Urinary bladder (tissue), 4 donors: Measurements from ENCODE around the gene CAB39. TPM values are rescaled to one million over a fixed set of nuclear protein-coding genes. Genes with fewer than 3 reads are reported as not detected.

Experiments used
- DNase-seq: peaks from one replicate; pipeline ENCODE4 v3.0.0-alpha.2; 2015; ENCODE audit errors: extremely low spot score
- H3K27ac ChIP-seq: one replicate; pipeline ENCODE4 v1.5.1; 2013; ENCODE audit warnings: low read depth, mild to moderate bottlenecking, moderate library complexity
- H3K36me3 ChIP-seq: one replicate; pipeline ENCODE4 v1.6.1; 2013; ENCODE audit warnings: mild to moderate bottlenecking, moderate library complexity; ENCODE audit not compliant: insufficient read depth
- H3K4me1 ChIP-seq: one replicate; pipeline ENCODE4 v1.6.1; 2013; ENCODE audit warnings: mild to moderate bottlenecking, moderate library complexity; ENCODE audit not compliant: insufficient read depth
- H3K4me3 ChIP-seq: one replicate; pipeline ENCODE4 v1.5.1; 2013; ENCODE audit warnings: low read depth, low read length
- WGBS: extraction: QIAGEN DNeasy Blood & Tissue Kit; methylation state at CpG from one replicate; pipeline ENCODE4 v1.1.7; 2013; 5-methylcytosine and 5-hydroxymethylcytosine counted together
- polyA plus RNA-seq: library from polyadenylated mRNA; stranded (reverse); fragments of 200-250 nt; gene quantifications from one replicate; pipeline ENCODE4 v1.2.3, GENCODE V29; 2013
- total RNA-seq: library from RNA; depleted of rRNA; stranded (reverse); fragments of >200 nt; gene quantifications from one replicate; pipeline ENCODE4 v1.2.3, GENCODE V29; 2014
- donor health status: healthy with polysubstance abuse.
- donor health status: healthy.

CAB39 gene
- total and polyA plus RNA-seq, 2 donors = 42.9 to 90.5 TPM

DNA sequence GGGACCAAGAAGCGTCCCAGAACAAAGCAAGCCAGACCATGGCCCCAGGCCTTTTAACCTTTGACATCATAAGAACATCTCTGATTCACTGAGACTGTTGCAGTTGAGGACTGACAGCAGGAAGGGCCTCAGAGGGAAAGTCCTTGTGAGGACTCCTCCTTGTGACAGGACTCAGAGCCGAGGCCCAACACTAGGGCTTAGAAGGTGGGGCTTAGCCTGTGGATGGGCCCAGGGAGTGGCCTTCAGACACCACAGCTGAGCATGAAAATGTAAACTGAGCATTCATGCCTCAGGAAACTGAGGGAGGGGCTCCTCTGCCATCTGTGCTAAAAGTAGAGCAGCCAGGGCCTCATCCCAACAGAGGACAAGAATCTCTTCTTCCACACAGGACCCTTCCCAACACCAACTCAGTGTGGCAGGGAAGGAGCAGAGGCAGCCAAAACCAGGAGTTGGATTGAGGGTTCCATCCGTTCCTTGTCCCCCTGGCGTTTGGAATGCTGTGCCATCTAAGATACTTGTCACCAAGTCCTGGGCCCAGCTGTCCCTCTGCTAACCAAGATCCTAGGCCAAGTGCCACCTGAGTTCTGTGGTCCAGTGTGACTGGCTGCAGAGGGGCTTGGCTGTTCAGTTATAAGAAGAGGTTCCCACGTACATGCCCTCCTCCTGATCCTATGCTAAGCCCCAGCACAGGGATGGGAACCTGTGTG lies 37.5 kb upstream of the CAB39 start:
- Histone ChIP-seq H3K27ac (no peak overlapping the region), H3K4me3 (no peak overlapping the region), H3K4me1 (no peaks in the 10 kb centered on the region), H3K36me3 (no peaks in the 10 kb centered on the region)
- 87% methylated on average over 5 of the region's 5 CpGs for WGBS
- DNase-seq = no peak

DNA sequence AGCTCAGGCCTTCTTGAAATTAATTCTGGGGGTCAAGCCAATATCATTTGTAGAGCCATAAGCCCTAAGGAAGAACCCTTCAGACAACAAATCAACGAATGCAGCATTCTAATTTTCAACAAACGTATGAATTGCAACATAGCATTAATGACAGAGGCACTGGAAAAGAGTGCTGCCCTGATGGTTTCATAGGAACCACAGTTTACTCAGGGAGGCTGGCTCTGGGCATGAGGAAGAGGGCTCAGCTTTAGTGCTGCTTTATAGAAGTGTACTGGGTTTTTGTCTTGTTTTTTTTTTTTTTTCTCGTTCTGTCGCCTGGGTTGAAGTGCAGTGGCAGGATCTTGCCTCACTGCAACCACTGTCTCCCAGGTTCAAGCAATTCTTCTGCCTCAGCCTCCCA lies 36.1 kb upstream of the CAB39 start:
- Histone ChIP-seq H3K27ac (no peak overlapping the region), H3K4me1 (no peaks in the 10 kb centered on the region), H3K36me3 (no peaks in the 10 kb centered on the region), H3K4me3 (no peak overlapping the region)
- 90% methylated on average over 4 of the region's 4 CpGs for WGBS
- no peak for DNase-seq

DNA sequence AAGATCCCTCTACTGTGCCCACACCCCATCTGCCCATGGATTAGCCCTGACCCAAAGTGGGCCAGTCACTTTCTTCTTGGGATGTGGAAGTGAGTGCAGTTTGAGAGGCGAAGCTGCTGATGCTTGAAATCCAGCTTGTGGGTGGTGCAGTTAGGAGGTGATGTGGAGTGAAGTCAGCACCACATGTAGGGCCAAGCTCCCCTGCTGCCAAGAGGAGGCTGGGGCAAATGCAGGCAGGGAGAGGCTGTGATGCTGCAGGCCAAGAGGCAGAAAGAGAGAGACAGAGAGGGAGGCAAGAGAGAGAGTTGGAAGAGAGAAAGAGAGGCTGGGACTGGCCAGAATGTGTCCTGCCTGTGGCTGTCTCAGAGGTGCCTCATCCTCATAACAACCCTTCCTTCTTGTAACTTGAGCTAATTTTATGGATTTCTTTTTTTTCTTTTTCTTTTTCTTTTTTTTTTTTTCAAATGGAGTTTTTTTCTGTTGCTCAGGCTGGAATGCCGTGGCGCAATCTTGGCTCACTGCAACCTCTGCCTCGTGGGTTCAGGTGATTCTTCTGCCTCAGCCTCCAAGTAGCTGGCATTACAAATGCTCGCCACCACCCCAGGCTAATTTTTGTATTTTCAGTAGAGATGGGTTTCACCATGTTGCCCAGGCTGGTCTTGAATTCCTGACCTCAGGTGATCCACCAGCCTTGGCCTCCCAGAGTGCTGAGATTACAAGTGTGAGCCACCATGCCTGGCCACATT lies 35.3 kb upstream of the CAB39 start:
- Histone ChIP-seq H3K27ac (no peak overlapping the region), H3K4me3 (no peak overlapping the region), H3K36me3 (no peaks in the 10 kb centered on the region), H3K4me1 (no peaks in the 10 kb centered on the region)
- 87% methylated on average over 5 of the region's 5 CpGs for WGBS
- DNase-seq = no peak

DNA sequence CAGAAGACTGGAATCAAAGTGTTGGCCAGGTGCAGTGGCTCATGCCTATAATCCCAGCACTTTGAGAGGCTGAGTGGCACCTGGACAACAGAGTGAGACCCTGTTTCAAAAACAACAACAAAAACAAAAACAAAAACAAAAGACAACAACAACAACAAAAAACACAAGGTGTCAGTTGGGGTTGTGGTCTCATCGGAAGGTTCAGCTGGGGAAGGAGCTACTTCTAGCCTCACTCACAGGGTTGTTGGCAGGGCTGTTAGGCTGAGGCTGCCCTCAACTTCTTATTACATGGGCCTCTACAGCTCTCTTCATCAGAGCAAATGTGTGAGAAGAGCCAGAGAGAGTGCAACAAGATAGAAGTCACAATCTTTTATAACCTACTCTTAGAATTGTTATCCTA lies 34.6 kb upstream of the CAB39 start:
- Histone ChIP-seq H3K36me3 (no peaks in the 10 kb centered on the region), H3K4me3 (no peak overlapping the region), H3K4me1 (no peaks in the 10 kb centered on the region), H3K27ac (no peak overlapping the region)
- WGBS = 100% methylated on average over 1 of the region's 1 CpG
- DNase-seq = no peak

DNA sequence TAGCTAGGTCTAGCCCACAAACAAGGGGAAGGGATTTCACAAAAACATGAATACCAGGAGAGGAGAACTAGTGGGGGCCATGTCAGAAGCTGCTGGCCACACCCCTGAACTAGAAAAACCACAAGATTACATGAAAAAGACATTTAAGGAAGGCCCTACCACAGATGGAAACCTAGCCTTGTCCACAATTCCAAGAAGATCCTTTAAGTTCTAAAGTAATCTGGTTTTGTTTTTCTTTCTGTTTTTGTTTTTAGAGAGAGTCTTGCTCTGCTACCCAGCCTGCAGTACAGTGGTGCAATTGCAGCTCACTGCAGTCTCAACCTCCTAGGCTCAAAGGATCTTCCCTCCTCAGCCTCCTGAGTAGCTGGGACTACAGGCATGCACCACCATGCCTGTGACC lies 34.2 kb upstream of the CAB39 start:
- DNase-seq = no peak
- Histone ChIP-seq H3K4me3 (no peak overlapping the region), H3K4me1 (no peaks in the 10 kb centered on the region), H3K36me3 (no peaks in the 10 kb centered on the region), H3K27ac (no peak overlapping the region)

DNA sequence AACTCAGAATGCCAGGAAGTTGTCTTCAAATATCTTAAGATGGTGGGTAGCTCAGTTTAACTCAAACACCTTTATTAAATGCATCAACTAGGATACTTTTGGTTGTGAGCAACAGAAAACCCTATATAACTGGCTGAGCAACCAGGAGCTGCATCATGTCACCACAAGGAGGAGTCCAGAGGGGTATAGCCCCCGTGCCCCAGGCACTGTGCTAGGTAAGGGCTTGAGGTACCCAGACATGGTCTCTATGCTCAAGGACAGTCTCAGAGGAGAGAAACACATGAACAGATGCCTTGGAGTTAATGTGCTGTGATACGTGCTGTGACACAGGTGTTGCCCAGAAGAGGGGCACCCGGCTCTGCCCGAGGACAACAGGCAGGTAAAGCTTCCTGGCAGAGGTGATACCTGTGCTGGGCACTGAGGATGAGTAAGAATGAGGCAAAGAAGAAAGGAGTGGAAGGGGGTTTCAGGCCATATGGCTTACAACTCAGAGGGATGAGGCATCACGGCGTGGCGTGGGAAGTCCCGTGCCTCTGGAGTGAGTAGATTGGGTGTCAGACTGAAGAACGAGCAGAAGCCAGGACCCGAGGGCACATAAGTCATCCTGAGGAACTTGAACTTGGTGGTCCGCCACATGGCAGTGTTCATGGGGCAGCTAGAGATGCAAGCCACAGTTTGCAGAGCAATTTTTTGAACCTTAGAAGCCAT lies 32.0 kb upstream of the CAB39 start:
- Histone ChIP-seq H3K4me1 (no peaks in the 10 kb centered on the region), H3K36me3 (no peaks in the 10 kb centered on the region), H3K27ac (no peak overlapping the region), H3K4me3 (no peak overlapping the region)
- no peak for DNase-seq
- WGBS = 82% methylated on average over 11 of the region's 11 CpGs

DNA sequence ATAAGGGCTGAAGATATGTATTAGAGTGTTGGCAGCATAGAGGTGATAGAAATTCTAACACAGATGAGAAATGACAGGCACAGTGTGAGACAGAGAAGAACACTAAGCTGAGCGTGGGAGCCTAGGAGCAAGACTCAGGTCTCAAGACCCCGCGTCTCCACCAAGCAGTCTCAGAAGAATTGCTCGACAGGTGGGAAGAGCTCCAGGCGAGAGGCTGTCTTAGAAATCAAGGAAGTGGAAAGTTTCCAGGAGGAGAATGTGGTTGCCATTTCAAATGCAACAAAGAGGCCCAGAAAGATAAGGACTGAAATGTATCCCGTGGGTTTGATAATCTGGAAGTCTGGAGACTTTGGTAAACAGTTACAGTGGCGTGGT lies 31.5 kb upstream of the CAB39 start:
- WGBS = 56% methylated on average over 7 of the region's 7 CpGs
- no peak for DNase-seq
- Histone ChIP-seq H3K4me3 (no peak overlapping the region), H3K36me3 (no peaks in the 10 kb centered on the region), H3K4me1 (no peaks in the 10 kb centered on the region), H3K27ac (no peak overlapping the region)

DNA sequence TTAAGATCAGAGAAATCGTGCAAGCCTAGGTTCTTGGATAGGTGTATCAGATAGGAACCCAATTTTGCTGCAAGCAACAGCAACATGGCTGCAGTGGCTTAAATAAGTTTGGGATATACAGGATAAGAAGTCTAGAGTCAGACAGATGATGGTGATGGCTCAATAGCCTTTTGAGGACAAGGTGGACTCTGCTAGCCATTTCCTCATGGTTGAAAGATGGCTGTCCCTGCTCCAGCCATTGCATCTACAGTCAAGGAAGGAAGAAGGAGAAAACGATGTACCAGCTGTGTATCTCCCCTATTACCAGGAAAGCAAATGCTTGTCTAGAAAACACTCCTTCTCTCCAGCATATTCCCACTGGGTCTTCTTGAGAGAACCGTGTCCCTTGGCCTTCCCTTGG lies 30.1 kb upstream of the CAB39 start:
- H3K4me3 ChIP-seq = no peak overlapping the region
- 88% methylated on average over 3 of the region's 3 CpGs for WGBS

DNA sequence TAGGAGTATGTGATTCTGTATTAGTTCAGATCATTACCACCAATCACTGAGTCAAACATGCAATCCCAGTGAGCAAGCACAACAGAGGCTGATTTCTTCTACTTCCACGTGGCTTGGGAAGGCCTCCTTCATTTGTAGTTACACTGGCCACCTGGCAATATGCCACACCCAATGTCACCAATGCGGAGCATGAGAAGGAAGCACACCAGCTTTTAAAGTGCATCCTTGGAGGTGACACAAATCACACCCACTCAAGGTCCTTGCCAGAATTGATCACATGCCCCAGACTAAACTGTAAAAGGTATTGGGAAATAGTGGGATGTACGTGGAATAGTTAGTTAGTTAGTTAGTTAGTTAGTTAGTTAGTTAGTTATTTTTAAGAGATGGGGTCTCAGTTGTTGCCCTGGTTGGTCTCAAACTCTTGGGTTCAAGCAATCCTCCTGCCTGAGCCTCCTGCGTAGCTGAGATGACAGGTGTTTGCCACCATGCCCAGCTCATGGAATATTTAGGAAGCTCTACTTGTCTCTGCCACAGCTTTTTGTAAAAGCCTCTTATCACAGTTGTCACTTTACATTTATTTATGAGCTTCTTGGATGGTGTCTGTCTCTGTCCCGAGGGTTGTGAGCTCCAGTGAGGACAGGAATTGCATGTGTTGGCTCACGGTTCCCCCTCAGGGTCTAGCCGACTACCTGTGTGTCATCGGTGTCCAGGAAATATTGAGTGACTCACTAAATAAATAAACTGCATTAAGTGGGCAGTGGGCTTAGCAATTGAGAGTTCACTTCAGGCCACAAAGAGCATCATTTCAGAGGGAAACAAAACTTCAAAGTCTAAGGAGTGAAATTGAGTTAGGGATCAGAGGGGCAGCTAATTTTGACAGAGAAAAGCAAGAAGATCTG lies 28.1 kb upstream of the CAB39 start:
- H3K36me3 ChIP-seq = no peaks in the 10 kb centered on the region
- 67% methylated on average over 8 of the region's 8 CpGs for WGBS
- no peak for DNase-seq
- H3K4me3 ChIP-seq = no peak overlapping the region
- H3K4me1 ChIP-seq = no peaks in the 10 kb centered on the region
- H3K27ac ChIP-seq = no peak overlapping the region

More for the DNA sequence above, 30.1 kb upstream of the CAB39 start:
- H3K27ac ChIP-seq = no peak overlapping the region
- H3K36me3 ChIP-seq = no peaks in the 10 kb centered on the region
- no peaks in the 10 kb centered on the region for H3K4me1 ChIP-seq
- DNase-seq = no peak

DNA sequence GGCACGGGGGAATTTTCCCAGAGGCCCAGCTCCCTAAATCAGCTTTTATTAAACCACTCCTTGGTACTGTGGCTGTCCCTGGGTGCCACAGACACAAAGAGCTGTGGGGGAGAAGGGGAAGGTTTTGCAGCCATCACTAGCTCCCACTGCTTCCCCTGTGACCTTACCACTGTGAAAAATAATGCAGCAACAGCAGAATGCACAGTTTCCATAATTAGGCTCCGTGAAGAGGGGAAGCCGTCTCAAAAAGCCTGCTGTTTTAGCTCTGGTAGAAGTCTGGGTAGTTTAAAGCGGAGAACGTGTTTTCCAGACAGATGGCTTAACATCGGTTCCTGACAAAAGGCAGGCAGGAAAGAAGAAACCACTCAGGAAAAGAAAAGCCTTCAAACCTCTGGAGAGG lies 27.5 kb upstream of the CAB39 start:
- no peaks in the 10 kb centered on the region for H3K36me3 ChIP-seq
- no peak overlapping the region for H3K27ac ChIP-seq
- WGBS = 52% methylated on average over 6 of the region's 6 CpGs
- H3K4me3 ChIP-seq = no peak overlapping the region
- DNase-seq = no peak
- no peaks in the 10 kb centered on the region for H3K4me1 ChIP-seq

DNA sequence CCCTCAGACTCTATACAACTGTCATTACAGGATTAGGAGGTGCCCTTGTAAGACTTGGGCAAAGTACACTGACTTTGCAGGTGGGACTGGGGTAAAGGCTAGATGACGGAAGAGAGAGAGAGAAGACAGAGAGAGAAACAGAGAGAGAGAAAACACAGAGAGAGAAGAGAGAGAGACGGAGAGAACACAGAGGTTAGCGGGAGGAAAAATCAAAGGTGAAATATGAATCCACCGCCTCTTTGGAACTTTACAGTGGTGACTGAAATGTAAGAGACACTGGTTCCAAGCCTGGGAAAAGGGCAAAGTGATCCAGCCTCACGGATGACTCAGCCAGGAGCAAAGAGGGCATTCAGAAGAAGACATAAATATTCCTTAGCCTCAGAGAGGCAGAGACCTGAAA lies 25.1 kb upstream of the CAB39 start:
- H3K4me3 ChIP-seq = no peak overlapping the region

DNA sequence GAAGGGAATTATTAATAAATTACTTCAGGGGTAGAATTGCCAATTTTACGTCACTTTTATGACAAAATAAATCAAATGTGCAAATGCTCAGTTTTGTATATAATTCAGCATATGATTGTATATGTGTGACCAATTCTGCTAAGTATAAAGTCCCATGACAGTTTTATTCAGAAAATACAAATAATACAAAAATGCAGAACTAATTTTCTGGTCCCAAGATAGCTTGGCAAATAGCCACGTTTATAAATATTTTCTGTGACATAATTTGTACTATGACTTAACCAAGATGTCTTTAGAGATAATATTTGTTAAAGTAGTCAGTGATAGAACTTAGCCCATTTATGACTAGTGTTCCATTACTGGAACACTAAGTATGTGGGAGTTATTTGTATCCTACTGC lies 24.2 kb upstream of the CAB39 start:
- DNase-seq = no peak
- Histone ChIP-seq H3K36me3 (no peaks in the 10 kb centered on the region), H3K4me3 (no peak overlapping the region), H3K4me1 (no peaks in the 10 kb centered on the region), H3K27ac (no peak overlapping the region)
- 41% methylated on average over 2 of the region's 2 CpGs for WGBS

More for the DNA sequence above, 25.1 kb upstream of the CAB39 start:
- no peak for DNase-seq
- Histone ChIP-seq H3K27ac (no peak overlapping the region), H3K4me1 (no peaks in the 10 kb centered on the region), H3K36me3 (no peaks in the 10 kb centered on the region)
- WGBS = 54% methylated on average over 5 of the region's 5 CpGs

DNA sequence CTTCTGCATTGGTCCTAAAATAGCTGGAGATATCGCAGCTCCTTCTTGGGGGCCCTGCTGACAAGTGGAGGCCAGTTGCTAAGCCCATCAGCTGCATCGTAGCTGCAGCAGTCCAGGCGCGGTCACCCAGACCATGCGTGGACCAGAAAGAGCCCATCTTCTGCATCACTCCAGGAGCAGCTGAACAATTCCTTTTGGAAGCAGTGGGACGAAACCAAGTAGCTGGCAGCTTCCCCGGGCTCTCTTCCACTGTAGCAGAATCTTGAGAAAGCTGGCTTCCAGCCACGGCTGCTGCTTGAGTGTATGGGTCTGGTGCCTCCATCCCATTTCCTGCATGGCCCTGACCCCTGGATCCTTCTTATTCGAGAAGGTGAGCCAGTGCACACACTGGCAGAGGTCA lies 22.2 kb upstream of the CAB39 start:
- H3K36me3 ChIP-seq = no peaks in the 10 kb centered on the region
- 52% methylated on average over 9 of the region's 9 CpGs for WGBS

More for the DNA sequence above, 22.2 kb upstream of the CAB39 start:
- no peak for DNase-seq
- H3K4me1 ChIP-seq = no peaks in the 10 kb centered on the region
- H3K4me3 ChIP-seq = no peak overlapping the region
- H3K27ac ChIP-seq = no peak overlapping the region
